OCI-LY1 (cell line): ENCODE data around the gene KRTAP29-1.

Experiments
- CTCF ChIP-seq: fragments of 200-600 bp; sonication (generic), shearing (Covaris generic); IDR thresholded peaks from 2 replicates; pipeline ENCODE4 v1.5.1; 2017; ENCODE audit warnings: mild to moderate bottlenecking, antibody characterized with exemption, low read length, moderate library complexity, mixed read lengths
- EZH2 ChIP-seq: fragments of 200-600 bp; sonication (generic), shearing (Covaris generic); IDR thresholded peaks from 2 replicates; pipeline ENCODE4 v1.8.0; 2017; ENCODE audit warnings: borderline replicate concordance, mixed run types, mild to moderate bottlenecking, antibody characterized with exemption, low read length, moderate library complexity, mixed read lengths

GRCh38 chr17:41332239-41332638 lies 29.6 kb upstream of the KRTAP29-1 start:
- TF ChIP-seq CTCF: no peak
- TF ChIP-seq EZH2: no peak
